GM18861 (cell line): ENCODE measurements around the gene C2orf76.
"Not testable (repeated sequence)": the region's sequence is repeated elsewhere in the genome, so short reads cannot be mapped to it uniquely, and the experiment has no call there.

ENCODE experiments used
- ATAC-seq: cut with Tn5 transposase; IDR thresholded peaks from one replicate; pipeline ENCODE4 v1.9.1; 2021; ENCODE audit not compliant: unreplicated experiment

C2orf76 gene

GRCh38 chr2:119366649-119367471, at the start of gene C2orf76, which contains the start of gene DBI:
TSS of gene C2orf76 (minus strand) at chr2:119366834. CDS start at chr2:119339959, 26,875 bp downstream.
TSS of gene DBI (plus strand) at chr2:119366977. CDS start at chr2:119367052, 75 bp downstream.
- ATAC-seq = peak; percentile 97

GRCh38 chr2:119415630-119416029, 49.0 kb upstream of the C2orf76 start:
- ATAC-seq = no peak

- no peak for ATAC-seq
Observed at GRCh38 chr2:119414894-119415293, 48.3 kb upstream of the C2orf76 start.

GRCh38 chr2:119409506-119409905, 42.9 kb upstream of the C2orf76 start:
- no peak for ATAC-seq

- ATAC-seq = no peak
Observed at GRCh38 chr2:119408221-119408619, 41.6 kb upstream of the C2orf76 start.

GRCh38 chr2:119407430-119408220, 41.0 kb upstream of the C2orf76 start:
- peak; percentile 48 for ATAC-seq

GRCh38 chr2:119405151-119405550, 38.5 kb upstream of the C2orf76 start:
- ATAC-seq = no peak

GRCh38 chr2:119403618-119404017, 37.0 kb upstream of the C2orf76 start:
- ATAC-seq = not testable (repeated sequence)

- ATAC-seq = no peak
Observed at GRCh38 chr2:119402645-119403560, 36.3 kb upstream of the C2orf76 start.

- no peak for ATAC-seq
Observed at GRCh38 chr2:119402106-119402505, 35.5 kb upstream of the C2orf76 start.

- no peak for ATAC-seq
Observed at GRCh38 chr2:119397196-119397595, 30.6 kb upstream of the C2orf76 start.

- ATAC-seq = no peak
Observed at GRCh38 chr2:119393971-119394748, 27.5 kb upstream of the C2orf76 start.

- no peak for ATAC-seq
Observed at GRCh38 chr2:119389615-119390306, 23.1 kb upstream of the C2orf76 start.

- ATAC-seq = peak; percentile 81
Observed at GRCh38 chr2:119387381-119388129, 20.9 kb upstream of the C2orf76 start.

GRCh38 chr2:119385466-119385865, 18.8 kb upstream of the C2orf76 start:
- ATAC-seq = no peak

GRCh38 chr2:119384971-119385370, 18.3 kb upstream of the C2orf76 start:
- ATAC-seq = no peak

- ATAC-seq = no peak
Observed at GRCh38 chr2:119383410-119384140, 16.9 kb upstream of the C2orf76 start.

- ATAC-seq = no peak
Observed at GRCh38 chr2:119378566-119378965, 11.9 kb upstream of the C2orf76 start.
